Heart right ventricle (tissue), 16 donors: ENCODE data around the gene BEST3. TPM values are rescaled to one million over a fixed set of nuclear protein-coding genes. Genes with fewer than 3 reads are reported as not detected.

Source experiments
- ATAC-seq, 8 donors: fragments of 200-7000 bp; cut with Tn5 transposase; one replicate each; pipeline ENCODE4 v1.9.1; 2020; ENCODE audit warnings: mild to moderate bottlenecking in 8 of 8, moderate library complexity in 8 of 8, moderate number of reproducible peaks in 1 of 8
- DNase-seq, 2 donors: peaks; one replicate each; pipeline ENCODE4 v3.0.0-alpha.2; 2020
- H3K27ac ChIP-seq, 10 donors: fragments of 200-600 bp; sonication (generic) in 2 of 10; one replicate each; pipeline versions ENCODE4 v1.5.0 to v1.8.0; 2020 to 2022; ENCODE audit warnings: mild to moderate bottlenecking in 3 of 10
- H3K27me3 ChIP-seq, 7 donors: fragments of 200-600 bp; one replicate each; pipeline ENCODE4 v1.8.0; 2021 to 2022; ENCODE audit warnings: mild to moderate bottlenecking in 2 of 7
- H3K36me3 ChIP-seq, 9 donors: fragments of 200-600 bp; sonication (generic) in 1 of 9; one replicate each; pipeline versions ENCODE4 v1.5.0 to v1.8.0; 2020 to 2022; ENCODE audit warnings: mild to moderate bottlenecking in 2 of 9
- H3K4me1 ChIP-seq, 9 donors: fragments of 200-600 bp; sonication (generic) in 1 of 9; one replicate each; pipeline versions ENCODE4 v1.5.0 to v1.8.0; 2020 to 2022; ENCODE audit warnings: mild to moderate bottlenecking in 4 of 9
- H3K4me3 ChIP-seq, 10 donors: fragments of 200-600 bp; sonication (generic) in 2 of 10; one replicate each; pipeline versions ENCODE4 v1.5.0 to v1.8.0; 2020 to 2022; ENCODE audit warnings: mild to moderate bottlenecking in 7 of 10, moderate library complexity in 2 of 10
- H3K9me3 ChIP-seq, 11 donors: fragments of 200-600 bp in 10 of 11; sonication (generic) in 2 of 11; one replicate each; pipeline versions ENCODE4 v1.5.0 to v1.8.0; 2013 to 2022; ENCODE audit warnings: mild to moderate bottlenecking in 2 of 11, control low read depth in 1 of 11, moderate library complexity in 1 of 11
- WGBS, 2 donors: extraction: QIAGEN DNeasy Blood & Tissue Kit; methylation state at CpG; one replicate each; pipeline ENCODE4 v1.1.7; 2013; ENCODE audit warnings: inconsistent platforms in 1 of 2; 5-methylcytosine and 5-hydroxymethylcytosine counted together
- intact Hi-C, 10 donors: fragments of 100-400 bp; cut with DNase I; formaldehyde crosslinking; loops; one replicate each; pipeline versions ENCODE4 v1.11.1 to v1.14.2; 2022
- long read RNA-seq, 3 donors: library from polyadenylated mRNA; unstranded; transcript quantifications; one replicate each; pipeline ENCODE4 v2.0.0, GENCODE V29; 2020 to 2021
- polyA plus RNA-seq, 2 donors: library from polyadenylated mRNA; stranded (reverse); fragments of 200-250 nt; gene quantifications; one replicate each; pipeline ENCODE4 v1.2.3, GENCODE V29; 2013
- total RNA-seq, 10 donors: library from RNA; stranded (reverse); fragmentation: NEBNext Ultra II Directional in 3 of 10; extraction: Animal tissue kit (Norgen Biotek cat#: 25700) in 3 of 10; gene quantifications; one replicate each; pipeline versions ENCODE4 v1.2.1 to v1.2.4, GENCODE V29; 2021 to 2023
- TF ChIP-seq, protein P1 (sequence below), 9 donors: fragments of 200-600 bp; sonication (generic) in 2 of 9; IDR thresholded peaks; one replicate each; pipeline versions ENCODE4 v1.5.0 to v1.8.0; 2021 to 2022; ENCODE audit warnings: antibody characterized with exemption in 9 of 9, mild to moderate bottlenecking in 5 of 9, moderate library complexity in 1 of 9
- donor health status: Arrhythmogenic right ventricular cardiomyopathy.
- donor health status: ischemic (EF 13 %, LVEDD 7.1; RV severe dilation, severe dysfunction).
- donor health status: healthy with polysubstance abuse.
- donor health status: DM: no; HTN: yes; CAD: no.
- donor health status: DM: no; HTN: no; CAD: no.
- donor health status: ischemic (EF 25% LVEDD 6.9; RV normal size, moderate dysfunction).
- donor health status: ischemic (EF 25% LVEDD 5.7; RV mildly dilated, moderate dysfunction).
- donor health status: healthy.
- donor health status: DM: yes; HTN: yes; CAD: no.
- donor health status: Ischemic cardiomyopathy.
- donor health status: ischemic (EF 35%, LVEDD 5.7; RV mildly dilated, moderate dysfunction).
- donor health status: nonischemic (EF 11% LVEDD 7.7; RV severe dilation, severe dysfunction).
- donor health status: DM: yes; HTN: yes; CAD: no.
- donor health status: PGD.
- donor health status: ischemic (EF 29% LVEDD 5.4; RV normal size, mild dysfunction).
- donor health status: nonischemic (EF 23%, LVEDD 6.1; RV moderate dilation, normal function).

Gene BEST3
- total RNA-seq (under 1 TPM in 7 of 10 donors, not detected in 3; 0.09 to 0.64 (median 0.44) TPM), polyA plus RNA-seq (under 1 TPM; 0.07 to 0.35 TPM)
- long read RNA-seq, donor 1, result 0 reads
- long read RNA-seq, donor 2, partial matches to known transcripts, result 0 of 1 reads
- long read RNA-seq, donor 2, other reads (novel, unspliced or antisense), result 1 of 1 reads
- long read RNA-seq, donor 3, result 0 reads

DNA sequence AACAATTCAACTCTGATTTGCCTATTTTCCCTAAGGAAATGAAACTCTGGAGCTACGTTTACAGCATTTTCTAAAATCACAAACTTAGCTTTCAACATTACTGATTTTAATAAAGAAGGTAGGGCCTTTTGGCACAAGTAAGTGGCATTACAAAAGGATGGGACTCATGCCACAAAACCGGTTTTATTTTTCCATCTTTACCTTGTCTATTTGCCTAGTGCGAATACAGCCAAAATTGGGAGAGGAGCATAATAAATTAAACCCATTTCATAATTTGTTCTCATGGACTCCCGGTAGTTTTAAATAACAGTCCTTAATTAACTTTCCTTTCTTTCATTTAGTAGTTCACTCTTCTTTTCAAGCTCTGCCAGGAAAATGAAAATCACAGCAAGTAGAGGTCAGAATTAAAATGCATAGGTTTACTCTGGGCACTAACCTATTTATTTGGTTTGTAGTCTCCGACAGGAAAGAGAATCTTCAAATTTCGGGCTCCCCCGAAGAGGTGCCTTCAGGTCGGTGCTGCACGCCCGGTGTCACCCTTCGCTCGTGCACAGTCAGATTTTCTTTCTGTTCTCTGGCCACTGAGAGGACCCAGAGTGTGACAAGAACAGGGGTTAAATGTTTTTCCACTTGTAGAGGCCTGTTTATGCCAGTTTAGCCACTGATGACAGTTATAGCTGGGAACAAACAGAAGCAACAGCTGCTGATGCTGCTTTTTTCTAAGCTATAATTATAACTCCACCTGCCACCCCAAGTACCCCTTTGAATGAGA is at the start of gene BEST3:
BEST3 (minus strand) TSS at position 535 of the 772 bp plus-strand sequence. CDS start 1,505 bp downstream, outside the sequence.
- WGBS, 2 donors, result 76 to 88% methylated on average over 12 of the region's 12 CpGs
- ATAC-seq (no peak), DNase-seq (no peak)
- H3K27ac ChIP-seq, result no peak within 1 kb of the TSS
- intact Hi-C loops, result no loop called here
- H3K27me3 ChIP-seq, result no peaks in the 10 kb centered on the region
- H3K36me3 ChIP-seq, result no peaks in the 10 kb centered on the region
- TF ChIP-seq, protein P1, sequence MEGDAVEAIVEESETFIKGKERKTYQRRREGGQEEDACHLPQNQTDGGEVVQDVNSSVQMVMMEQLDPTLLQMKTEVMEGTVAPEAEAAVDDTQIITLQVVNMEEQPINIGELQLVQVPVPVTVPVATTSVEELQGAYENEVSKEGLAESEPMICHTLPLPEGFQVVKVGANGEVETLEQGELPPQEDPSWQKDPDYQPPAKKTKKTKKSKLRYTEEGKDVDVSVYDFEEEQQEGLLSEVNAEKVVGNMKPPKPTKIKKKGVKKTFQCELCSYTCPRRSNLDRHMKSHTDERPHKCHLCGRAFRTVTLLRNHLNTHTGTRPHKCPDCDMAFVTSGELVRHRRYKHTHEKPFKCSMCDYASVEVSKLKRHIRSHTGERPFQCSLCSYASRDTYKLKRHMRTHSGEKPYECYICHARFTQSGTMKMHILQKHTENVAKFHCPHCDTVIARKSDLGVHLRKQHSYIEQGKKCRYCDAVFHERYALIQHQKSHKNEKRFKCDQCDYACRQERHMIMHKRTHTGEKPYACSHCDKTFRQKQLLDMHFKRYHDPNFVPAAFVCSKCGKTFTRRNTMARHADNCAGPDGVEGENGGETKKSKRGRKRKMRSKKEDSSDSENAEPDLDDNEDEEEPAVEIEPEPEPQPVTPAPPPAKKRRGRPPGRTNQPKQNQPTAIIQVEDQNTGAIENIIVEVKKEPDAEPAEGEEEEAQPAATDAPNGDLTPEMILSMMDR (IDR thresholded peaks at IDR 0.05), result no peak
- no peaks in the 10 kb centered on the region for H3K4me1 ChIP-seq
- no peak within 1 kb of the TSS for H3K4me3 ChIP-seq
- H3K9me3 ChIP-seq, result no peaks in the 10 kb centered on the region

DNA sequence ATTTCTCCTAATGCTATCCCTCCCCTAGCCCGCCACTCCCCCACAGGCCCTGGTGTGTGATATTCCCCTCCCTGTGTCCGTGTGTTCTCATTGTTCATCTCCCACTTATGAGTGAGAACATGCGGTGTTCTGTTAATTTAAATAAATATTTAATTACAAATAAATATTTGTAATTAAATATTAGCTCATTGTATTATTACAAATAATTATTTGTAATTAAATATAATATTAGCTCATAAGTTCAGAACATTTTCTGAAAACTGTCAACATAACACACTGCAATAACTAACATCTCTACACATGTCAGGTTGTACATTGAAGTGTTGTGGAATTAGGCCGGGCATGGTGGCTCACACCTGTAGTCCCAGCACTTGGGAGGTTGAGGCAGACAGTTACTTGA is 45.0 kb upstream of the BEST3 start:
- Histone ChIP-seq H3K9me3 (no peaks in the 10 kb centered on the region), H3K4me1 (peaks cover 0 to 20% (median 8%) of the 10 kb centered on the region in 9 donors), H3K27ac (no peak overlapping the region), H3K27me3 (no peaks in the 10 kb centered on the region), H3K4me3 (no peak overlapping the region), H3K36me3 (no peaks in the 10 kb centered on the region)
- ATAC-seq (no peak), DNase-seq (no peak)
- WGBS, 2 donors, result 85 to 94% methylated on average over 4 of the region's 4 CpGs
- TF ChIP-seq, protein P1 (IDR thresholded peaks at IDR 0.05), result no peak
- intact Hi-C loops, result no loop called here

DNA sequence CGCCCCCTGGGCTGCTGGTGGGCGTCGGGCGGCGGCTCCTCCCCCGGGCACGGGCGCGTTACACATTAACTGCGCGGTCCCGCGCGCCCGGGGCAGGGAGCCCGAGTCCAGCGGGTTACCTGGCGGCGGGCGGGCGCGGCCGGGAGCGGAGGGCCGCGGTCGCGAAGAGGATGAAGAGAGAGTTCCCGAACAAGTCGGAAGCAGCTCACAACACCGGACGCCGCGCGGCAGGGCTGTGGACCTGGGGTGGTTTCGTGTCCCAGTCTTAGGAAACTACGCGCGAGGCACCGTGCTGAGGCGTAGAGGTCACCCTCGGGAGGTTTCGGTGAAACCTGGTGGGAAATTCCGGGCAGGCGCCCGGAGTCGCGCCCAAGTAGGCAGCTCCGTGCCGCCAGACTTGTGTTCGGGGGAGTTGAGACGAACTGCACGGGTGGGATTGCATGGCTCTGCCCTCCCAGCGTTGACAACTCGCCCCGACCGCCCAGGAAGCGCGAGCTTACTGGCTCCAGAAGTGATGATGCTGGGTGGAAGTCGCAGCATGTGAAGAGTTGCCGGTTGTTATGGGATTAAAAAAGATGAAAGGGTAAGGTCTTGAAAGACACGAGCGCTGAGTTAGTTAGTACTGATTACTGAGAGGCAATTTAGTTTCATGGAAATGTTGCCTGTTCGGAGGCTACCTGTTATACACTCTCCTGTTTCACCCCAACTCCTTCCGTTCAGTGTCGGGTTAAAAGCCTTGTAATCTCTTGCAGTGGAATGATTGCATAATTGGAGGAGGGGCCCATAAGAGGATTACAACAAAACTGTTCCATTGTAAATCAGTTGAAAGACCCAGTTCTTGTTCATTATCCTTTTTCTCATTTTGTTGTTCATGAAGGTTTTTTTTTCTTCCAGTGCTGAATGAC is 40.4 kb upstream of the BEST3 start:
- Histone ChIP-seq H3K4me1 (peaks cover 0 to 20% (median 11%) of the 10 kb centered on the region in 9 donors), H3K4me3 (peak overlapping the region; percentile 64 to 91 (median 86)), H3K9me3 (no peaks in the 10 kb centered on the region), H3K36me3 (no peaks in the 10 kb centered on the region), H3K27ac (peak overlapping the region in 9 of 10 donors; percentile 64 to 84 (median 73)), H3K27me3 (no peaks in the 10 kb centered on the region)
- intact Hi-C loops, result no loop called here
- peak; percentile 30 to 63 (median 38) for ATAC-seq
- 0% methylated on average over 65 to 66 of the region's 66 CpGs for WGBS, 2 donors
- TF ChIP-seq, protein P1 (IDR thresholded peaks at IDR 0.05), result no peak
- peak; percentile 11 to 26 for DNase-seq
